WTC11 (cell line): ENCODE results near the gene RTN4RL1. TPM values are rescaled to one million over a fixed set of nuclear protein-coding genes. Genes with fewer than 3 reads are reported as not detected.

Experiments used
- ATAC-seq: fragments of 200-7000 bp; cut with Tn5 transposase; 2 replicates; pipeline ENCODE4 v1.10.0; 2021; ENCODE audit warnings: mild to moderate bottlenecking, moderate library complexity
- CTCF ChIA-PET: fragments of 300-600 bp; sonication (Branson Sonifier 250); formaldehyde crosslinking; loops from one replicate; lab custom pipeline; 2021; ENCODE audit warnings: antibody characterized with exemption; lab: Charles Lee
- POLR2A ChIA-PET: fragments of 350-600 bp; sonication (Branson Sonifier 250); formaldehyde crosslinking; loops from one replicate; lab custom pipeline; 2021; ENCODE audit warnings: antibody characterized with exemption; lab: Charles Lee
- DNase-seq: peaks from one replicate; pipeline ENCODE4 v3.0.0; 2021; ENCODE audit warnings: low spot score
- H3K27ac Mint-ChIP-seq: 2 replicates; pipeline ENCODE4 v1.8.0; 2021; ENCODE audit warnings: mixed read lengths
- H3K27me3 Mint-ChIP-seq: 2 replicates; pipeline ENCODE4 v1.8.0; 2021; ENCODE audit warnings: low read depth, mild to moderate bottlenecking, moderate library complexity, mixed read lengths
- H3K36me3 Mint-ChIP-seq: 2 replicates; pipeline ENCODE4 v1.8.0; 2021; ENCODE audit warnings: mixed read lengths
- H3K4me1 Mint-ChIP-seq: 2 replicates; pipeline ENCODE4 v1.8.0; 2022; ENCODE audit warnings: mixed read lengths
- H3K4me3 Mint-ChIP-seq: 2 replicates; pipeline ENCODE4 v1.8.0; 2021; ENCODE audit warnings: mild to moderate bottlenecking, moderate library complexity, mixed read lengths
- H3K9me3 Mint-ChIP-seq: 2 replicates; pipeline ENCODE4 v1.8.0; 2021; ENCODE audit warnings: mixed read lengths
- AFF4 ChIP-seq: sonication (generic); formaldehyde crosslinking; IDR thresholded peaks from 2 replicates; pipeline ENCODE4 v1.8.1; 2023; ENCODE audit warnings: mild to moderate bottlenecking, missing genetic modification reagents, borderline replicate concordance
- CBFB ChIP-seq: sonication (generic); formaldehyde crosslinking; IDR thresholded peaks from 2 replicates; pipeline ENCODE4 v1.8.1; 2022; ENCODE audit warnings: mild to moderate bottlenecking, low read depth, missing genetic modification reagents
- E2F4 ChIP-seq: sonication (generic); formaldehyde crosslinking; IDR thresholded peaks from 2 replicates; pipeline ENCODE4 v1.8.1; 2022; ENCODE audit warnings: low read depth, mild to moderate bottlenecking, moderate library complexity, missing genetic modification reagents, borderline replicate concordance
- ELF4 ChIP-seq: sonication (generic); formaldehyde crosslinking; IDR thresholded peaks from 2 replicates; pipeline ENCODE4 v1.8.1; 2022; ENCODE audit warnings: low read depth, mild to moderate bottlenecking, moderate library complexity, missing genetic modification reagents
- FOXJ3 ChIP-seq: sonication (generic); formaldehyde crosslinking; IDR thresholded peaks from 2 replicates; pipeline ENCODE4 v1.9.0; 2021; ENCODE audit warnings: missing genetic modification reagents, mild to moderate bottlenecking, borderline replicate concordance
- GTF2I ChIP-seq: fragments of 250-450 bp; sonication (Bioruptor Pico); conservative IDR thresholded peaks from 2 replicates; pipeline ENCODE4 v1.4.0; 2021; ENCODE audit warnings: mild to moderate bottlenecking
- HMGXB4 ChIP-seq: sonication (generic); formaldehyde crosslinking; IDR thresholded peaks from 2 replicates; pipeline ENCODE4 v1.8.1; 2023; ENCODE audit warnings: mild to moderate bottlenecking, moderate library complexity, missing genetic modification reagents
- ZBTB21 ChIP-seq: sonication (generic); formaldehyde crosslinking; IDR thresholded peaks from 2 replicates; pipeline ENCODE4 v1.8.1; 2023; ENCODE audit warnings: mild to moderate bottlenecking, missing genetic modification reagents, borderline replicate concordance
- ZMAT4 ChIP-seq: fragments of 250-450 bp; sonication (Bioruptor Pico); IDR thresholded peaks from 2 replicates; pipeline ENCODE4 v1.9.0; 2021; ENCODE audit warnings: mild to moderate bottlenecking
- ZNF121 ChIP-seq: sonication (generic); formaldehyde crosslinking; IDR thresholded peaks from 2 replicates; pipeline ENCODE4 v1.8.0; 2023; ENCODE audit warnings: missing genetic modification reagents
- ZNF138 ChIP-seq: sonication (generic); formaldehyde crosslinking; conservative IDR thresholded peaks from 2 replicates; pipeline ENCODE4 v1.8.1; 2022; ENCODE audit warnings: mild to moderate bottlenecking, moderate library complexity, missing genetic modification reagents
- ZNF219 ChIP-seq: sonication (generic); formaldehyde crosslinking; IDR thresholded peaks from 2 replicates; pipeline ENCODE4 v1.8.0; 2023; ENCODE audit warnings: missing genetic modification reagents, mild to moderate bottlenecking, borderline replicate concordance
- ZNF423 ChIP-seq: fragments of 250-450 bp; sonication (Bioruptor Pico); IDR thresholded peaks from 2 replicates; pipeline ENCODE4 v2.1.2; 2022; ENCODE audit warnings: mild to moderate bottlenecking, moderate library complexity
- ZNF425 ChIP-seq: fragments of 250-450 bp; sonication (Bioruptor Pico); conservative IDR thresholded peaks from 2 replicates; pipeline ENCODE4 v1.9.0; 2021; ENCODE audit warnings: mild to moderate bottlenecking
- ZSCAN18 ChIP-seq: fragments of 250-450 bp; sonication (Bioruptor Pico); IDR thresholded peaks from 2 replicates; pipeline ENCODE4 v2.1.2; 2022; ENCODE audit warnings: mild to moderate bottlenecking, moderate library complexity
- total RNA-seq: library from RNA; stranded (reverse); gene quantifications from 3 replicates; pipeline ENCODE4 v1.2.3, GENCODE V29; 2021
- TF ChIP-seq, protein P1 (sequence below): sonication (generic); formaldehyde crosslinking; conservative IDR thresholded peaks from 2 replicates; pipeline ENCODE4 v1.8.1; 2022; ENCODE audit warnings: mild to moderate bottlenecking, missing genetic modification reagents
- TF ChIP-seq, protein P2 (sequence below): sonication (generic); formaldehyde crosslinking; IDR thresholded peaks from 2 replicates; pipeline ENCODE4 v1.8.1; 2022; ENCODE audit warnings: mild to moderate bottlenecking, moderate library complexity, missing genetic modification reagents

Gene RTN4RL1
- total RNA-seq, 1 experiment from 2014 or later: 0.72 TPM

DNA sequence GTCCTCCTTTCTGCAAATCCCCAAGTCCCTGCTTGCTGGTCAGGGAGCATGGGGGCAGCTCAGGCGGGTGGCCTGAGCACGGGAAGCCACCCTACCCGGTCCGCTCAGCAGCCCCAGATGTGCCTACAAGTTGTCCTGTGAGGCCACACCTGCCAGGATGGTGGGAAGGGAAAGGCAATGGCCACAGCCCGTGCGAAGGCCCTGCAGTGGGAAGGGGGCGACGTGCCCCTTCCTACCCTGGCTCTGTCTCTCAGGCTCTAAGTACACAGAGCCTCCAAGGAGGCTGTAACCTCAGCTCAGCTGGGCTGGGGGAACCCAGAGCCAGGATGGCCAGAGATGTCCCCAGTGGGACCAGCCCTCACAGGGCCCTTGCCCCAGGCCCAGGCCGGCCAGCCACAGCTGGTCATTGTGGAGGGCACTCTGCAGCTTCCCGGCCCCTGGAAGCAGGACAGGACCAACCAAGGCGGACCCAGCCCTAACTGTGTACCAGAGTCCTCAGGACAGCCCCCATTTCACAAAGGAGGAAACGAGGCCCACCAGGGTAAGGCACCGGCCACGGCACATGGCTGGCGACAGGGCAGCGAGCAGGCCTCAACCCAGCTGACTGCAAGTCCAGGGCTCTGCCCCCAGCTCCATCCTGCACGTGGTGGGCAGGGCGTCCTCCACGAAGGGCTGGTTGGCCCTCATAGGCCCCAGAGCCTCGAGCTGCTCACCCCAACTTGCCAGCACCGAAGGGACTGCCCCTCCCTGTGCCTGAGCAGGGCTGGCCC, 82.3 kb downstream of the RTN4RL1 start:
- CTCF ChIA-PET: interaction anchor here (1.2 to 1.5 kb wide), 3 partner anchors 11 to 302 kb away, joined by 3 to 4 read pairs (median 4); partner anchors contain the start of gene HIC1
- TF ChIP-seq GTF2I (CRISPR knock-in tag) (no peak), ZNF138 (CRISPR knock-in tag) (no peak), ELF4 (no peak), CBFB (CRISPR knock-in tag) (no peak), ZNF121 (CRISPR knock-in tag) (no peak), HMGXB4 (CRISPR knock-in tag) (no peak), FOXJ3 (CRISPR knock-in tag) (no peak), E2F4 (CRISPR knock-in tag) (no peak), ZNF219 (CRISPR knock-in tag) (no peak), ZBTB21 (CRISPR knock-in tag) (no peak), ZNF423 (CRISPR knock-in tag) (no peak), ZMAT4 (CRISPR knock-in tag) (no peak), AFF4 (CRISPR knock-in tag) (no peak), ZSCAN18 (CRISPR knock-in tag) (no peak), ZNF425 (CRISPR knock-in tag) (no peak)
- TF ChIP-seq, protein P1, sequence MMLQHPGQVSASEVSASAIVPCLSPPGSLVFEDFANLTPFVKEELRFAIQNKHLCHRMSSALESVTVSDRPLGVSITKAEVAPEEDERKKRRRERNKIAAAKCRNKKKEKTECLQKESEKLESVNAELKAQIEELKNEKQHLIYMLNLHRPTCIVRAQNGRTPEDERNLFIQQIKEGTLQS: no peak
- TF ChIP-seq, protein P2, sequence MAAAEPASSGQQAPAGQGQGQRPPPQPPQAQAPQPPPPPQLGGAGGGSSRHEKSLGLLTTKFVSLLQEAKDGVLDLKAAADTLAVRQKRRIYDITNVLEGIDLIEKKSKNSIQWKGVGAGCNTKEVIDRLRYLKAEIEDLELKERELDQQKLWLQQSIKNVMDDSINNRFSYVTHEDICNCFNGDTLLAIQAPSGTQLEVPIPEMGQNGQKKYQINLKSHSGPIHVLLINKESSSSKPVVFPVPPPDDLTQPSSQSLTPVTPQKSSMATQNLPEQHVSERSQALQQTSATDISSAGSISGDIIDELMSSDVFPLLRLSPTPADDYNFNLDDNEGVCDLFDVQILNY (CRISPR knock-in tag): no peak
- no peak for ATAC-seq
- Mint-ChIP-seq H3K4me3 (no peak overlapping the region), H3K27ac (no peak overlapping the region), H3K9me3 (no peaks in the 10 kb centered on the region), H3K36me3 (no peaks in the 10 kb centered on the region), H3K4me1 (no peaks in the 10 kb centered on the region), H3K27me3 (no peaks in the 10 kb centered on the region)
- POLR2A ChIA-PET: no interaction called here
- DNase-seq: no peak
